Transverse colon (tissue), 3 donors: ENCODE measurements around the gene BCL11B.

ENCODE experiments used
- POLR2A ChIP-seq: fragments of 450-650 bp; IDR thresholded peaks from one replicate; pipeline ENCODE4 v1.6.1; 2016; ENCODE audit warnings: antibody characterized with exemption, mild to moderate bottlenecking, moderate library complexity
- TF ChIP-seq, protein P1 (sequence below), 5 experiments: fragments of 200-600 bp in 3 of 5; fragments of 450-650 bp in 2 of 5; sonication (generic) in 3 of 5; IDR thresholded peaks; 1 replicate in 2 of 5; 2 replicates in 3 of 5; pipeline ENCODE4 v1.5.1; 2016 to 2017; ENCODE audit warnings: antibody characterized with exemption in 5 of 5, inconsistent platforms in 3 of 5, mild to moderate bottlenecking in 2 of 5, moderate library complexity in 1 of 5

DNA sequence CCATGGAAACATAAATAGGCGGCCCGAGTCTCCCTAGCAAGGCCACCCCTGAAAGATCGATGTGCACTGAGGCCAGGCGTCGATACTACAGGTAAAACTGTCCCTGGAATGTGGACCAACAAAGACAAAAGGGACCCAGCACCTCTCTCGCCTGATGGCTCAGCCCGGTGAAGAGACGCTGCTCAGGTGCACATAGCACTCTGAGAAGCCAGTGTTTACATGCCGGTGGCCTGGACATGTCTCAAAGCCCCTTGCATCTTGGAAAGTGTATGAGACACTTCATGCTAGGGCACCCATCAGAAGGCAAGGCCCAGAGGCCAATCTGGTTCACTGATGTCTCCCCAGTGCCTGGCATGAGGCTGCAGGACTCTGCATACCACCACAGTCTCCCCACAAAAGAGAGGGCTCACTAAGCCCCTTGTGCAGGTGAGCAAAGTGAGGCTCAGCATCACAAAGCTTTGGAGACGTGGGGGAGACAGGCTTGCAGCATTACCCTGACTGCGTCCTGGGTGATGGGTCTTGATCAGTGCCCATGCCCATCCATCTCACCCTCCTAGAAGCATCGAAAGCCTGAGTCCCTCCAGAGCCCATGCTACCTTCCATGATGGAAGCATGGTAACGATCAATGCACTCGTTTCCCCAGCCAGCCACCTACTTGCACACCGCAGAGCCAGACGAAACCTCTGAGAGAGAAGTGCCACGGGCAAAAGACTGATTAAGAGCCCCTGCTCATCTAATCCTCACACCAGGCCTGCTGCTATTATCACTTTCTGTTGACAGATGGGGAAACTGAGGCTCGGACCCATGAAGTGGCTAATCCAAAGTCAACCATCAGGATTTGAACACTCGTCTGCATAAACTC lies 16.1 kb downstream of the BCL11B start:
- TF ChIP-seq, protein P1, sequence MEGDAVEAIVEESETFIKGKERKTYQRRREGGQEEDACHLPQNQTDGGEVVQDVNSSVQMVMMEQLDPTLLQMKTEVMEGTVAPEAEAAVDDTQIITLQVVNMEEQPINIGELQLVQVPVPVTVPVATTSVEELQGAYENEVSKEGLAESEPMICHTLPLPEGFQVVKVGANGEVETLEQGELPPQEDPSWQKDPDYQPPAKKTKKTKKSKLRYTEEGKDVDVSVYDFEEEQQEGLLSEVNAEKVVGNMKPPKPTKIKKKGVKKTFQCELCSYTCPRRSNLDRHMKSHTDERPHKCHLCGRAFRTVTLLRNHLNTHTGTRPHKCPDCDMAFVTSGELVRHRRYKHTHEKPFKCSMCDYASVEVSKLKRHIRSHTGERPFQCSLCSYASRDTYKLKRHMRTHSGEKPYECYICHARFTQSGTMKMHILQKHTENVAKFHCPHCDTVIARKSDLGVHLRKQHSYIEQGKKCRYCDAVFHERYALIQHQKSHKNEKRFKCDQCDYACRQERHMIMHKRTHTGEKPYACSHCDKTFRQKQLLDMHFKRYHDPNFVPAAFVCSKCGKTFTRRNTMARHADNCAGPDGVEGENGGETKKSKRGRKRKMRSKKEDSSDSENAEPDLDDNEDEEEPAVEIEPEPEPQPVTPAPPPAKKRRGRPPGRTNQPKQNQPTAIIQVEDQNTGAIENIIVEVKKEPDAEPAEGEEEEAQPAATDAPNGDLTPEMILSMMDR (IDR thresholded peaks at IDR 0.05) = no peak
- no peak for TF ChIP-seq POLR2A
